PC-3 (cell line): ENCODE data around the gene ERMAP. TPM values are rescaled to one million over a fixed set of nuclear protein-coding genes. Genes with fewer than 3 reads are reported as not detected.

Experiments used
- ATAC-seq: fragments of 200-7000 bp; cut with Tn5 transposase; 2 replicates; pipeline ENCODE4 v1.9.1; 2020; ENCODE audit warnings: mild to moderate bottlenecking, moderate library complexity
- BruUV-seq: library from RNA; stranded (reverse); fragments of 400-500 nt; replicated peaks from 2 replicates; lab custom pipeline; 2021; lab: Mats Ljungman, UMichigan
- CTCF ChIA-PET: fragments of 300-600 bp; sonication (Branson Sonifier 250); formaldehyde crosslinking; loops from one replicate; lab custom pipeline; 2022; ENCODE audit warnings: antibody characterized with exemption; lab: Charles Lee
- POLR2A ChIA-PET: fragments of 300-600 bp; sonication (Branson Sonifier 250); formaldehyde crosslinking; loops from one replicate; lab custom pipeline; 2022; ENCODE audit warnings: antibody characterized with exemption; ENCODE audit not compliant: unreplicated experiment; lab: Charles Lee
- DNase-seq: peaks from one replicate; pipeline ENCODE4 v3.0.0-alpha.2; 2015
- H2AFZ ChIP-seq: fragments of 300-600 bp; sonication (generic); 2 replicates; pipeline ENCODE4 v1.6.0; 2016; ENCODE audit warnings: antibody characterized with exemption, low read length
- H3F3A ChIP-seq: fragments of 300-600 bp; sonication (generic); one replicate; pipeline ENCODE4 v1.6.0; 2017; ENCODE audit warnings: antibody characterized with exemption, low read length, control low read depth, mild to moderate bottlenecking; ENCODE audit not compliant: unreplicated experiment
- H3K27ac ChIP-seq: fragments of 300-600 bp; sonication (generic); 2 replicates; pipeline ENCODE4 v1.5.1; 2016; ENCODE audit warnings: mild to moderate bottlenecking, low read length
- H3K27me3 ChIP-seq: fragments of 300-600 bp; sonication (generic); 2 replicates; pipeline ENCODE4 v1.6.1; 2016; ENCODE audit warnings: low read length, mixed read lengths
- H3K36me3 ChIP-seq: fragments of 300-600 bp; sonication (generic); 2 replicates; pipeline ENCODE4 v1.6.1; 2016; ENCODE audit warnings: low read depth, mixed run types, low read length, mixed read lengths
- H3K4me1 ChIP-seq: fragments of 300-600 bp; sonication (generic); 2 replicates; pipeline ENCODE4 v1.5.1; 2016; ENCODE audit warnings: low read length; ENCODE audit not compliant: insufficient read depth
- H3K4me2 ChIP-seq: fragments of 300-600 bp; sonication (generic); 2 replicates; pipeline ENCODE4 v1.6.0; 2016; ENCODE audit warnings: low read length
- H3K4me3 ChIP-seq: fragments of 300-600 bp; sonication (generic); 2 replicates; pipeline ENCODE4 v1.5.1; 2016; ENCODE audit warnings: mild to moderate bottlenecking, low read length, mixed read lengths
- H3K79me2 ChIP-seq: fragments of 300-600 bp; sonication (generic); 2 replicates; pipeline ENCODE4 v1.6.1; 2017; ENCODE audit warnings: low read length, mixed read lengths
- H3K9ac ChIP-seq: fragments of 300-600 bp; sonication (generic); 2 replicates; pipeline ENCODE4 v1.6.0; 2016; ENCODE audit warnings: mild to moderate bottlenecking, low read length
- H3K9me2 ChIP-seq: fragments of 300-600 bp; sonication (generic); replicated peaks from 2 replicates; pipeline ENCODE4 v1.6.1; 2016; ENCODE audit warnings: mixed run types, low read length, mixed read lengths
- H3K9me3 ChIP-seq: fragments of 300-600 bp; sonication (generic); 2 replicates; pipeline ENCODE4 v1.6.1; 2016; ENCODE audit warnings: low read length, mixed read lengths
- H4K20me1 ChIP-seq: fragments of 300-600 bp; sonication (generic); 2 replicates; pipeline ENCODE4 v1.6.1; 2016; ENCODE audit warnings: low read length, mixed read lengths
- EZH2 ChIP-seq: fragments of 300-600 bp; sonication (generic); IDR thresholded peaks from one replicate; pipeline ENCODE4 v1.6.1; 2017; ENCODE audit warnings: antibody characterized with exemption, mild to moderate bottlenecking, low read length; ENCODE audit not compliant: unreplicated experiment
- EZH2phosphoT487 ChIP-seq: fragments of 300-600 bp; sonication (generic); IDR thresholded peaks from 2 replicates; pipeline ENCODE4 v1.6.1; 2018; ENCODE audit warnings: mild to moderate bottlenecking, antibody characterized with exemption, low read length, borderline replicate concordance
- intact Hi-C: fragments of 100-400 bp; cut with micrococcal nuclease; formaldehyde crosslinking; loops from 2 replicates; pipeline ENCODE4 v1.9.0; 2023
- total RNA-seq: library from RNA; depleted of rRNA; stranded (reverse); fragments of >200 nt; gene quantifications from 2 replicates; pipeline ENCODE4 v1.2.3, GENCODE V29; 2014
- TF ChIP-seq, protein P1 (sequence below): fragments of 300-600 bp; sonication (generic); conservative IDR thresholded peaks from 2 replicates; pipeline ENCODE4 v1.5.1; 2017; ENCODE audit warnings: antibody characterized with exemption, low read depth, mild to moderate bottlenecking, low read length

The ERMAP gene
- total RNA-seq, 1 experiment from 2014 or later: 5.4 TPM

DNA sequence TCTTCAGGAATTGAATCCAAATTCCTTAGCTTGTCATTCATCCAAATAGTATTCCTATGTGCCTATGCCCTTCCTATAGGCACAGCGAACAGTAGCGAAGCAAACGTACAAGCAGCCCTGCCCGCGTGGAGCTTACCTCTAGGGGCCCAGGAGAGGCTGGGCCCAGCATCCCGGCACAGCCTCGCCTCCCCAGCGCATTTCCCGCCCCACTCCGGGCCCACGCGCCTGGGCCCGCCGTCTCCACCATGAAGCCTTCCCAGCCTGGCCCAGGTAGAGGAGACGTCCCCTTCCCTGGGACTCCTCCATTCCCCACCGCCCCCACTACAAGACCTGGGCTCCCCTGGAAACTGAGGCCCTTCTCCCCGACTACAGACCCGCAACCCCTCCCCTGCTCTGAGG lies 32.4 kb upstream of the ERMAP start:
- H3K4me2 ChIP-seq: no peak overlapping the region
- H3K9me3 ChIP-seq: no peaks in the 10 kb centered on the region
- no peaks in the 10 kb centered on the region for H4K20me1 ChIP-seq
- H3K27me3 ChIP-seq: no peaks in the 10 kb centered on the region
- no peak overlapping the region for H2AFZ ChIP-seq
- ChIA-PET CTCF (no interaction called here), POLR2A (no interaction called here)
- ATAC-seq: no peak
- no peak overlapping the region for H3K4me3 ChIP-seq
- BruUV-seq: no TSS peak
- intact Hi-C loops: no loop called here
- peaks cover 8% of the 10 kb centered on the region; the same call in 1 of the 2 replicates for H3K36me3 ChIP-seq
- H3K9me2 ChIP-seq: no peaks in the 10 kb centered on the region
- no peaks in the 10 kb centered on the region for H3F3A ChIP-seq
- no peaks in the 10 kb centered on the region for H3K4me1 ChIP-seq
- H3K27ac ChIP-seq: no peak overlapping the region
- H3K79me2 ChIP-seq: no peaks in the 10 kb centered on the region
- TF ChIP-seq EZH2 (no peak), EZH2phosphoT487 (no peak)
- TF ChIP-seq, protein P1, sequence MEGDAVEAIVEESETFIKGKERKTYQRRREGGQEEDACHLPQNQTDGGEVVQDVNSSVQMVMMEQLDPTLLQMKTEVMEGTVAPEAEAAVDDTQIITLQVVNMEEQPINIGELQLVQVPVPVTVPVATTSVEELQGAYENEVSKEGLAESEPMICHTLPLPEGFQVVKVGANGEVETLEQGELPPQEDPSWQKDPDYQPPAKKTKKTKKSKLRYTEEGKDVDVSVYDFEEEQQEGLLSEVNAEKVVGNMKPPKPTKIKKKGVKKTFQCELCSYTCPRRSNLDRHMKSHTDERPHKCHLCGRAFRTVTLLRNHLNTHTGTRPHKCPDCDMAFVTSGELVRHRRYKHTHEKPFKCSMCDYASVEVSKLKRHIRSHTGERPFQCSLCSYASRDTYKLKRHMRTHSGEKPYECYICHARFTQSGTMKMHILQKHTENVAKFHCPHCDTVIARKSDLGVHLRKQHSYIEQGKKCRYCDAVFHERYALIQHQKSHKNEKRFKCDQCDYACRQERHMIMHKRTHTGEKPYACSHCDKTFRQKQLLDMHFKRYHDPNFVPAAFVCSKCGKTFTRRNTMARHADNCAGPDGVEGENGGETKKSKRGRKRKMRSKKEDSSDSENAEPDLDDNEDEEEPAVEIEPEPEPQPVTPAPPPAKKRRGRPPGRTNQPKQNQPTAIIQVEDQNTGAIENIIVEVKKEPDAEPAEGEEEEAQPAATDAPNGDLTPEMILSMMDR: no peak
- no peak overlapping the region for H3K9ac ChIP-seq
- no peak for DNase-seq

DNA sequence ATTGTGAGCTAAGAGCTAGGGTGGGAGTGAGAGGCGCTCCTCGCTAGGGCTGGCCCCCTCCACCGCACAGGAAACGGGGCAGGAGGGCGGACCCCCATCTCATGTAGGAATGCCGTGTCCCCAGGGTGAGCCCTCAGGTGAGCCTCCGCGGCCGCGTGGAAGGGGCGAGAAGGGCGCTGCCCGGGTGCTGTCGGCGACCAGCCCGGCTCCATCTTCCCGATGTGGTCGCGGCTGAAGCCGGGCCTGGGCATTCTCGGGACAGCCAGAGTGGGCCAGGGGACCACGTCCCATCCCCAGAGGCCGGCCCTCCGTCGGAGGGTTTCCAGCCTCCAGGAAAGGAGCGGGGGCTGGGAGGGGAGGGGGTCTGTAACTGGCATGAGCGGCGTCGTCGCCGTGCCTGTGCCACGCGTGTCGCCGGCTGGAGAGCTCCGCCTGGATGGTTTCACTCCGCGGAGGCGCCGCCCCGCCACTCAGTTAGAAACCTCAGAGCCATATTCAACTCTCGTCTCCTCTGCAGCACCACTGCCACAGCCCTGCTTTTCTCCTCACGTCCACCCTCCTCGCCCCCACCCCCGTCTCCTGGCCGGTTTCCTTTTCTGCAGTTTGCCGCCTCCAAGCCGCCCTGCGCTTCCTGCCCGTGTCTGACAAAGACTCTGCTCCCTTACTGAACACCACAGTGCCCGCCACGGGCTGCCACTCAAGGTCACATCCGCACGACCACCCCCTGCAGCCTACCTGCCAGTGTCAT lies 31.8 kb upstream of the ERMAP start, which contains the start of gene TMEM269:
Gene TMEM269, plus strand, starts transcription at position 46 of the 748 bp plus-strand sequence. CDS start 4,903 bp downstream, outside the sequence.
- Histone ChIP-seq H3K4me3 (no peak within 1 kb of the TSS), H2AFZ (no peak within 1 kb of the TSS), H3K9me2 (no peaks in the 10 kb centered on the region), H3K27ac (no peak within 1 kb of the TSS), H3F3A (no peaks in the 10 kb centered on the region), H3K36me3 (peaks cover 8% of the 10 kb centered on the region; the same call in 1 of the 2 replicates), H3K4me2 (no peak within 1 kb of the TSS), H3K79me2 (no peaks in the 10 kb centered on the region), H3K27me3 (no peaks in the 10 kb centered on the region), H4K20me1 (no peaks in the 10 kb centered on the region), H3K4me1 (no peaks in the 10 kb centered on the region), H3K9ac (no peak within 1 kb of the TSS), H3K9me3 (no peaks in the 10 kb centered on the region)
- no TSS peak for BruUV-seq
- no peak for ATAC-seq
- no peak for DNase-seq
- no peak for TF ChIP-seq EZH2phosphoT487
- TF ChIP-seq, protein P1: no peak
- no peak for TF ChIP-seq EZH2
- POLR2A ChIA-PET: no interaction called here
- CTCF ChIA-PET: no interaction called here
- intact Hi-C loops: no loop called here

DNA sequence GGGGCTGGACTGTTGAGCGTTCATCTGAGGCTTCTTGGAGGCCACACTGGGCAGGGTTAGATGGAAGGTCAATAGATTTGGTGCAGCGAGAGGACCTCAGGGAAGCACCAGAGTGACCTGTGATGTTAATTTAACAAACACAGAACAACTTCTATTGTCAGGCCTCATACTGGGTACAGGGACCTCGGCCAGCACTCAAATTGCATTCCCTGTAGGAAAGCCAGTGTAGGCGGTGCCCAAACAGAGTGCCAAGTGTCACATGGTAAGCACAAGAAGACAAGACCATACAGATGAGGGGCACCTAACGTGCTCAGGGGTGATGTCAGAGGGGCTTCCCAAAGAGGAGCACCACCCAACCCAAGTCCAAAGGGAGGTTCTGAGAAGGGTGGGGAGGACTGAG lies 30.8 kb upstream of the ERMAP start:
- POLR2A ChIA-PET: no interaction called here
- Histone ChIP-seq H3K9me3 (no peaks in the 10 kb centered on the region), H3K9ac (no peak overlapping the region), H3K27ac (no peak overlapping the region), H3K4me1 (no peaks in the 10 kb centered on the region), H3F3A (no peaks in the 10 kb centered on the region), H2AFZ (no peak overlapping the region), H3K79me2 (no peaks in the 10 kb centered on the region), H3K4me2 (no peak overlapping the region), H3K4me3 (no peak overlapping the region), H4K20me1 (no peaks in the 10 kb centered on the region), H3K36me3 (peaks cover 8% of the 10 kb centered on the region; the same call in 1 of the 2 replicates), H3K27me3 (no peaks in the 10 kb centered on the region), H3K9me2 (no peaks in the 10 kb centered on the region)
- intact Hi-C loops: no loop called here
- DNase-seq: no peak
- CTCF ChIA-PET: no interaction called here
- ATAC-seq: no peak
- no TSS peak for BruUV-seq
- TF ChIP-seq EZH2phosphoT487 (no peak), EZH2 (no peak)
- TF ChIP-seq, protein P1: no peak
